HL-60 (cell line): ENCODE results near the gene FJX1.

Experiments
- DNase-seq, 2 experiments: peaks; one replicate each; pipeline ENCODE4 v3.0.0-alpha.2; 2010 to 2020; ENCODE audit warnings: low read depth in 1 of 2, low spot score in 1 of 2
- H3K27ac ChIP-seq: fragments of 250-450 bp; sonication (Bioruptor Pico); replicated peaks from 2 replicates; pipeline ENCODE4 v1.5.1; 2020; ENCODE audit warnings: mild to moderate bottlenecking, moderate library complexity
- H3K27me3 ChIP-seq: fragments of 250-450 bp; sonication (Bioruptor Pico); 2 replicates; pipeline ENCODE4 v1.5.1; 2021; ENCODE audit warnings: mild to moderate bottlenecking, moderate library complexity; ENCODE audit not compliant: insufficient read depth, poor library complexity, severe bottlenecking
- H3K4me3 ChIP-seq: replicated peaks from 2 replicates; pipeline ENCODE4 v1.5.1; 2011; ENCODE audit warnings: mild to moderate bottlenecking, control low read depth, low read length; ENCODE audit not compliant: insufficient read depth
- CTCF ChIP-seq: IDR thresholded peaks from one replicate; pipeline ENCODE4 v1.5.1; 2011; ENCODE audit warnings: low read length, control low read depth, inconsistent platforms; ENCODE audit not compliant: insufficient read depth
- GABPA ChIP-seq: IDR thresholded peaks from 2 replicates; pipeline ENCODE4 v1.6.1; 2012; ENCODE audit warnings: low read depth
- POLR2AphosphoS5 ChIP-seq: IDR thresholded peaks from 2 replicates; pipeline ENCODE4 v1.6.1; 2012; ENCODE audit warnings: low read depth
- REST ChIP-seq: IDR thresholded peaks from 2 replicates; pipeline ENCODE4 v1.6.1; 2012; ENCODE audit warnings: low read depth; ENCODE audit not compliant: insufficient replicate concordance
- SPI1 ChIP-seq: IDR thresholded peaks from 2 replicates; pipeline ENCODE4 v1.6.1; 2012; ENCODE audit warnings: low read depth, mild to moderate bottlenecking, borderline replicate concordance
- long read RNA-seq: library from polyadenylated mRNA; unstranded; transcript quantifications from one replicate; pipeline ENCODE4 v2.0.0, GENCODE V29; 2020

The FJX1 gene
- long read RNA-seq, partial matches to known transcripts, result 0 of 3 reads
- long read RNA-seq, other reads (novel, unspliced or antisense), result 0 of 3 reads

- Histone ChIP-seq H3K27me3 (peaks cover 25% of the 10 kb centered on the region), H3K27ac (no peak within 1 kb of the TSS), H3K4me3 (peak within 1 kb of the TSS; percentile 34)
- TF ChIP-seq SPI1 (peak; percentile 65; the same call in 1 of the 2 replicates), GABPA (no peak)
- DNase-seq, result peak in 1 of 2 experiments; percentile 13
These were observed at the start of gene FJX1 for GRCh38 chr11:35617687-35618496. FJX1 (plus strand) TSS chr11:35618460; CDS start chr11:35618637, 177 bp downstream.

- DNase-seq, result no peak
- H3K27me3 ChIP-seq, result peaks cover 5% of the 10 kb centered on the region
- no peak overlapping the region for H3K27ac ChIP-seq
- no peak overlapping the region for H3K4me3 ChIP-seq
- TF ChIP-seq REST (no peak), GABPA (no peak), POLR2AphosphoS5 (no peak), SPI1 (no peak), CTCF (no peak)
These were observed 46.6 kb upstream of the FJX1 start for GRCh38 chr11:35571696-35572095.

GRCh38 chr11:35579557-35580396 lies 38.5 kb upstream of the FJX1 start:
- TF ChIP-seq GABPA (no peak), POLR2AphosphoS5 (no peak), CTCF (no peak)
- H3K4me3 ChIP-seq, result no peak overlapping the region
- peak; percentile 40 to 41 for DNase-seq
- no peaks in the 10 kb centered on the region for H3K27me3 ChIP-seq
- H3K27ac ChIP-seq, result no peak overlapping the region

- Histone ChIP-seq H3K27me3 (no peaks in the 10 kb centered on the region), H3K27ac (no peak overlapping the region), H3K4me3 (no peak overlapping the region)
- DNase-seq, result no peak
- TF ChIP-seq GABPA, result no peak
- TF ChIP-seq POLR2AphosphoS5, result no peak
- no peak for TF ChIP-seq REST
- TF ChIP-seq CTCF, result no peak
- no peak for TF ChIP-seq SPI1
These were observed 37.9 kb upstream of the FJX1 start for GRCh38 chr11:35580397-35580781.
